K562 (cell line): ENCODE results near the gene AKT1. TPM values are rescaled to one million over a fixed set of nuclear protein-coding genes. Genes with fewer than 3 reads are reported as not detected.

Source experiments
- ATAC-seq: fragments of 200-7000 bp; cut with Tn5 transposase; 3 replicates; pipeline ENCODE4 v1.9.1; 2020; ENCODE audit warnings: moderate library complexity
- BruUV-seq: library from RNA; stranded (reverse); fragments of 400-500 nt; replicated peaks from 2 replicates; lab custom pipeline; 2021; lab: Mats Ljungman, UMichigan
- CTCF ChIA-PET: fragments of 300-600 bp; formaldehyde crosslinking; extraction: SDS; loops from one replicate; lab custom pipeline; 2021; ENCODE audit warnings: low intra/inter-chr PET ratio; lab: Yijun Ruan, JAX
- POLR2A ChIA-PET: fragments of 300-600, 350-650 bp; sonication (Branson Sonifier 250); formaldehyde crosslinking; extraction: SDS; loops from one replicate; lab custom pipeline; 2021; ENCODE audit warnings: antibody characterized with exemption, inconsistent platforms; lab: Yijun Ruan, JAX
- DNase-seq, 4 experiments: peaks; one replicate each; pipeline versions ENCODE4 v3.0.0 to v3.0.0-alpha.2; 2011 to 2018; ENCODE audit warnings: low spot score in 3 of 4, mixed read lengths in 3 of 4; ENCODE audit errors: extremely low read depth in 1 of 4
- FAIRE-seq: peaks from 2 replicates; lab custom pipeline; 2011; peaks lifted over from hg19 to GRCh38; lab: Jason Lieb, UNC
- H2AFZ ChIP-seq: 2 replicates; pipeline ENCODE4 v1.6.0; 2011; ENCODE audit warnings: low read depth, low read length, control low read depth, inconsistent platforms
- H3K27ac ChIP-seq: fragments of 200-600 bp; 3 replicates; pipeline ENCODE4 v1.8.0; 2011; ENCODE audit warnings: low read depth, mild to moderate bottlenecking, control low read depth, inconsistent platforms, low read length, moderate library complexity, mixed read lengths; ENCODE audit errors: extremely low read depth
- H3K27me3 ChIP-seq, 2 experiments: fragments of 300-600 bp in 1 of 2; 2 replicates in 1 of 2; 3 replicates in 1 of 2; pipeline versions ENCODE4 v1.6.0 to v1.8.0; 2011; ENCODE audit warnings: inconsistent platforms in 2 of 2, low read length in 2 of 2, mild to moderate bottlenecking in 1 of 2, mixed read lengths in 1 of 2, moderate library complexity in 1 of 2; ENCODE audit not compliant: control insufficient read depth in 2 of 2, insufficient read depth in 2 of 2
- H3K36me3 ChIP-seq: fragments of 300-600 bp; 3 replicates; pipeline ENCODE4 v1.8.0; 2011; ENCODE audit warnings: mild to moderate bottlenecking, low read length, inconsistent platforms; ENCODE audit not compliant: control insufficient read depth, insufficient read depth
- H3K4me1 ChIP-seq, 2 experiments: fragments of 200-600 bp in 1 of 2; replicated peaks in 1 of 2; 2 replicates in 1 of 2; 3 replicates in 1 of 2; pipeline versions ENCODE4 v1.5.1 to v1.8.0; 2011; ENCODE audit warnings: inconsistent platforms in 2 of 2, low read length in 2 of 2, mild to moderate bottlenecking in 1 of 2, mixed read lengths in 1 of 2, moderate library complexity in 1 of 2; ENCODE audit not compliant: control insufficient read depth in 2 of 2, insufficient read depth in 2 of 2
- H3K4me2 ChIP-seq: 2 replicates; pipeline ENCODE4 v1.6.1; 2011; ENCODE audit warnings: low read length, control low read depth, inconsistent platforms, mixed read lengths; ENCODE audit not compliant: insufficient read depth
- H3K4me3 ChIP-seq: fragments of 200-600 bp; sonication (generic), shearing (Covaris generic); 2 replicates; pipeline ENCODE4 v1.5.1; 2016; ENCODE audit warnings: control low read depth, inconsistent platforms
- H3K79me2 ChIP-seq: fragments of 200-600 bp; 3 replicates; pipeline ENCODE4 v1.8.0; 2011; ENCODE audit warnings: low read length, inconsistent platforms; ENCODE audit not compliant: control insufficient read depth, insufficient read depth
- H3K9ac ChIP-seq, 2 experiments: 2 replicates each; pipeline versions ENCODE4 v1.6.0 to v1.6.1; 2011; ENCODE audit warnings: low read depth in 2 of 2, low read length in 2 of 2, control low read depth in 1 of 2, inconsistent platforms in 1 of 2, mild to moderate bottlenecking in 1 of 2, mixed read lengths in 1 of 2; ENCODE audit not compliant: insufficient read depth in 1 of 2
- H3K9me1 ChIP-seq: one replicate; pipeline ENCODE4 v1.6.0; 2011; ENCODE audit warnings: inconsistent platforms, mild to moderate bottlenecking, low read length, moderate library complexity; ENCODE audit not compliant: control insufficient read depth, insufficient read depth
- H3K9me3 ChIP-seq: replicated peaks from 2 replicates; pipeline ENCODE4 v1.5.1; 2011; ENCODE audit warnings: low read depth, low read length, inconsistent platforms; ENCODE audit not compliant: control insufficient read depth, insufficient read depth
- H4K20me1 ChIP-seq: replicated peaks from 2 replicates; pipeline ENCODE4 v1.6.1; 2011; ENCODE audit warnings: low read length, inconsistent platforms, mixed read lengths; ENCODE audit not compliant: control insufficient read depth, insufficient read depth
- CBFA2T3 ChIP-seq: fragments of 450-650 bp; IDR thresholded peaks from 2 replicates; pipeline ENCODE4 v1.6.1; 2017
- KAT7 ChIP-seq: sonication (generic); formaldehyde crosslinking; IDR thresholded peaks from 2 replicates; pipeline ENCODE4 v1.8.0; 2022; ENCODE audit warnings: missing genetic modification reagents, mild to moderate bottlenecking, borderline replicate concordance
- LEF1 ChIP-seq: fragments of 450-650 bp; IDR thresholded peaks from 2 replicates; pipeline ENCODE4 v1.6.1; 2016; ENCODE audit warnings: mild to moderate bottlenecking
- MAFG ChIP-seq: fragments of 450-650 bp; conservative IDR thresholded peaks from 2 replicates; pipeline ENCODE4 v1.6.1; 2016; ENCODE audit warnings: missing genetic modification characterization, missing compliant biosample characterization
- PHB ChIP-seq: fragments of 250-450 bp; sonication (Bioruptor Pico); IDR thresholded peaks from 2 replicates; pipeline ENCODE4 v1.5.0; 2021
- POLR2AphosphoS5 ChIP-seq: IDR thresholded peaks from 2 replicates; pipeline ENCODE4 v1.6.1; 2011; ENCODE audit warnings: mild to moderate bottlenecking, low read depth, low read length, moderate library complexity; ENCODE audit not compliant: control insufficient read depth, insufficient read depth
- SIN3B ChIP-seq: fragments of 450-650 bp; IDR thresholded peaks from 2 replicates; pipeline ENCODE4 v1.6.1; 2017; ENCODE audit warnings: low read depth, mild to moderate bottlenecking, moderate library complexity
- SRSF7 ChIP-seq: fragments of 200-400 bp; formaldehyde crosslinking; optimal IDR thresholded peaks from 2 replicates; pipeline ENCODE3; 2017; ENCODE audit warnings: mild to moderate bottlenecking, low read depth, low read length
- STAT5A ChIP-seq: IDR thresholded peaks from 2 replicates; pipeline ENCODE4 v1.6.1; 2012; ENCODE audit warnings: low read length, inconsistent platforms, borderline replicate concordance
- TCF7 ChIP-seq: sonication (generic); IDR thresholded peaks from 2 replicates; pipeline ENCODE4 v1.6.1; 2016; ENCODE audit warnings: antibody characterized with exemption, borderline replicate concordance
- TEAD1 ChIP-seq, 2 experiments: fragments of 450-650 bp in 1 of 2; sonication (generic) in 1 of 2; formaldehyde crosslinking; IDR thresholded peaks; 2 replicates each; pipeline versions ENCODE4 v1.4.0 to v1.8.0; 2020 to 2022; ENCODE audit warnings: mild to moderate bottlenecking in 2 of 2, missing genetic modification reagents in 1 of 2
- ZNF124 ChIP-seq: sonication (generic); formaldehyde crosslinking; IDR thresholded peaks from 2 replicates; pipeline ENCODE4 v1.8.1; 2022; ENCODE audit warnings: missing genetic modification reagents
- ZNF133 ChIP-seq: fragments of 250-450 bp; sonication (Bioruptor Pico); IDR thresholded peaks from 2 replicates; pipeline ENCODE4 v1.4.0; 2020; ENCODE audit warnings: mild to moderate bottlenecking
- ZNF184 ChIP-seq: sonication (generic); formaldehyde crosslinking; IDR thresholded peaks from 2 replicates; pipeline ENCODE4 v1.5.0; 2020; ENCODE audit warnings: missing genetic modification reagents
- ZNF212 ChIP-seq: fragments of 450-650 bp; formaldehyde crosslinking; IDR thresholded peaks from 2 replicates; pipeline ENCODE4 v1.4.0; 2020; ENCODE audit warnings: mild to moderate bottlenecking
- ZNF589 ChIP-seq: fragments of 200-800 bp; sonication (Bioruptor generic); IDR thresholded peaks from 2 replicates; pipeline ENCODE4 v1.6.1; 2016; ENCODE audit warnings: low read depth, missing genetic modification characterization, missing compliant biosample characterization
- ZSCAN32 ChIP-seq: fragments of 450-650 bp; formaldehyde crosslinking; IDR thresholded peaks from 2 replicates; pipeline ENCODE4 v1.4.0; 2020; ENCODE audit warnings: mild to moderate bottlenecking, moderate library complexity
- WGBS: fragments of 100-300 bp; shearing (Covaris generic); methylation state at CpG from one replicate; pipeline ENCODE4 v1.1.6; 2016; ENCODE audit warnings: low coverage, mixed read lengths; ENCODE audit not compliant: insufficient coverage; ENCODE audit errors: missing lambda C conversion rate; 5-methylcytosine and 5-hydroxymethylcytosine counted together
- in situ Hi-C: fragments of 300-500 bp; cut with MboI; formaldehyde crosslinking; loops from 4 replicates; pipeline ENCODE4 v1.15.0; 2018; ENCODE audit warnings: inconsistent platforms, mixed read lengths
- intact Hi-C: fragments of 100-400 bp; cut with micrococcal nuclease; formaldehyde crosslinking; loops from 2 replicates; pipeline ENCODE4 v1.14.2; 2022
- polyA plus RNA-seq, 8 experiments: library from polyadenylated mRNA; depleted of rRNA in 4 of 8; stranded (reverse) in 5 of 8; unstranded in 3 of 8; fragments of >200 nt; fragmentation: Nextera tagmentation in 2 of 8; fragmentation: Illumina TruSeq in 1 of 8; extraction: Ambion mirVana in 2 of 8; extraction: Trizol in 1 of 8; gene quantifications; 2 replicates each; pipeline versions ENCODE4 v1.2.1 to v1.2.3, GENCODE V29; 2011 to 2014; ENCODE audit warnings: inconsistent platforms in 1 of 8, missing spikeins in 1 of 8
- total RNA-seq, 7 experiments: library from RNA; depleted of rRNA in 6 of 7; stranded (reverse); fragments of >200 nt in 6 of 7; fragmentation: Illumina TruSeq in 2 of 7; extraction: Trizol in 2 of 7; gene quantifications; 2 replicates each; pipeline versions ENCODE4 v1.2.1 to v1.2.3, GENCODE V29; 2011 to 2021; ENCODE audit warnings: low replicate concordance in 1 of 7

Gene AKT1
- total and polyA plus RNA-seq, 9 of the 15 experiments (the other 6 are each of a cell fraction or from before 2014, with no cell fraction given) = 0.49 to 132 (median 75.1) TPM

GRCh38 chr14:104843006-104843405, 47.5 kb upstream of the AKT1 start:
- H3K36me3 ChIP-seq = no peaks in the 10 kb centered on the region
- intact Hi-C loops = no loop called here
- POLR2A ChIA-PET = no interaction called here
- WGBS = 8% methylated on average over 7 of the region's 13 CpGs
- ATAC-seq (no peak), DNase-seq (no peak), FAIRE-seq (no peak)
- in situ Hi-C loops = no loop called here
- no peak overlapping the region for H3K27ac ChIP-seq
- no peak overlapping the region for H3K4me3 ChIP-seq
- H3K79me2 ChIP-seq = no peaks in the 10 kb centered on the region
- H3K27me3 ChIP-seq = peaks cover 15 to 51% of the 10 kb centered on the region in 2 experiments; a peak in 4 of 5 replicates
- H3K4me1 ChIP-seq = peaks cover 0 to 13% of the 10 kb centered on the region in 2 experiments; a peak in 2 of 5 replicates
- H3K9me1 ChIP-seq = no peaks in the 10 kb centered on the region
- H3K4me2 ChIP-seq = no peak overlapping the region
- no peak overlapping the region; a peak in 1 of 4 replicates for H3K9ac ChIP-seq
- no peaks in the 10 kb centered on the region for H3K9me3 ChIP-seq
- H2AFZ ChIP-seq = no peak overlapping the region
- TF ChIP-seq ZNF133 (CRISPR knock-in tag) (no peak), TCF7 (no peak), KAT7 (CRISPR knock-in tag) (no peak), MAFG (tag) (no peak), SRSF7 (no peak), ZNF124 (CRISPR knock-in tag) (no peak), ZNF212 (CRISPR knock-in tag) (no peak), SIN3B (no peak), ZSCAN32 (no peak), POLR2AphosphoS5 (no peak), LEF1 (no peak), TEAD1 (CRISPR knock-in tag; IDR thresholded peaks at IDR 0.05) (no peak), PHB (CRISPR knock-in tag) (no peak), ZNF184 (CRISPR knock-in tag) (no peak), STAT5A (no peak), CBFA2T3 (no peak), ZNF589 (no peak)
- CTCF ChIA-PET = no interaction called here
- BruUV-seq = no TSS peak
- no peaks in the 10 kb centered on the region for H4K20me1 ChIP-seq
